Loucy (cell line): ENCODE results near the gene MAPK6.

Source experiments
- H2AFZ ChIP-seq: fragments of 200-600 bp; sonication (generic); 2 replicates; pipeline ENCODE4 v1.6.0; 2016; ENCODE audit warnings: antibody characterized with exemption, mild to moderate bottlenecking, low read length, moderate library complexity
- H3F3A ChIP-seq: fragments of 200-600 bp; 2 replicates; pipeline ENCODE4 v1.6.0; 2016; ENCODE audit warnings: antibody characterized with exemption, low read depth, mild to moderate bottlenecking
- H3K27me3 ChIP-seq: fragments of 200-600 bp; sonication (generic); 2 replicates; pipeline ENCODE4 v1.6.1; 2014; ENCODE audit warnings: low read length, mild to moderate bottlenecking; ENCODE audit not compliant: insufficient read depth, poor library complexity, severe bottlenecking
- H3K36me3 ChIP-seq: fragments of 200-600 bp; sonication (generic); 2 replicates; pipeline ENCODE4 v1.6.1; 2016; ENCODE audit warnings: low read length; ENCODE audit not compliant: insufficient read depth
- H3K4me1 ChIP-seq: fragments of 200-600 bp; sonication (generic); 2 replicates; pipeline ENCODE4 v1.5.1; 2014; ENCODE audit warnings: low read length, mild to moderate bottlenecking; ENCODE audit not compliant: insufficient read depth, poor library complexity, severe bottlenecking
- H3K4me2 ChIP-seq: fragments of 200-600 bp; sonication (generic); 2 replicates; pipeline ENCODE4 v1.6.0; 2014; ENCODE audit warnings: antibody characterized with exemption, low read length, low read depth, mild to moderate bottlenecking; ENCODE audit not compliant: poor library complexity, severe bottlenecking
- H3K4me3 ChIP-seq: fragments of 200-600 bp; sonication (generic); 2 replicates; pipeline ENCODE4 v1.5.1; 2014; ENCODE audit warnings: low read length, mild to moderate bottlenecking, mixed read lengths; ENCODE audit not compliant: poor library complexity, severe bottlenecking
- H3K79me2 ChIP-seq: fragments of 200-600 bp; sonication (generic); 2 replicates; pipeline ENCODE4 v1.6.1; 2014; ENCODE audit warnings: low read length; ENCODE audit not compliant: insufficient read depth
- H3K9ac ChIP-seq: fragments of 200-600 bp; sonication (generic); 2 replicates; pipeline ENCODE4 v1.6.0; 2014; ENCODE audit warnings: mild to moderate bottlenecking, low read depth, low read length, moderate library complexity; ENCODE audit not compliant: poor library complexity, severe bottlenecking
- H3K9me2 ChIP-seq: fragments of 200-600 bp; sonication (generic); replicated peaks from 2 replicates; pipeline ENCODE4 v1.6.1; 2016; ENCODE audit warnings: low read depth, low read length, mixed read lengths
- H3K9me3 ChIP-seq: fragments of 200-600 bp; sonication (generic); 2 replicates; pipeline ENCODE4 v1.6.1; 2014; ENCODE audit warnings: mild to moderate bottlenecking, antibody characterized with exemption, low read length, low read depth; ENCODE audit not compliant: insufficient read depth
- H4K20me1 ChIP-seq: fragments of 200-600 bp; sonication (generic); 2 replicates; pipeline ENCODE4 v1.6.0; 2014; ENCODE audit warnings: antibody characterized with exemption, low read length, mild to moderate bottlenecking; ENCODE audit not compliant: insufficient read depth, poor library complexity, severe bottlenecking
- EZH2phosphoT487 ChIP-seq: fragments of 200-600 bp; IDR thresholded peaks from 2 replicates; pipeline ENCODE4 v1.6.1; 2018; ENCODE audit warnings: antibody characterized with exemption, mild to moderate bottlenecking, moderate library complexity, borderline replicate concordance
- TF ChIP-seq, protein P1 (sequence below): fragments of 200-600 bp; sonication (generic); conservative IDR thresholded peaks from 2 replicates; pipeline ENCODE4 v1.5.1; 2014; ENCODE audit warnings: mild to moderate bottlenecking, antibody characterized with exemption, low read length

Gene MAPK6

GRCh38 chr15:52069559-52069958, 50.5 kb downstream of the MAPK6 start:
- no peaks in the 10 kb centered on the region for H3K9me3 ChIP-seq
- no peak overlapping the region for H3K4me2 ChIP-seq
- no peaks in the 10 kb centered on the region for H3F3A ChIP-seq
- H3K36me3 ChIP-seq = peaks cover 3% of the 10 kb centered on the region; the same call in 1 of the 2 replicates
- H3K9me2 ChIP-seq = no peaks in the 10 kb centered on the region
- no peak overlapping the region for H3K4me3 ChIP-seq
- H4K20me1 ChIP-seq = no peaks in the 10 kb centered on the region
- no peaks in the 10 kb centered on the region for H3K79me2 ChIP-seq
- H3K27me3 ChIP-seq = no peaks in the 10 kb centered on the region
- no peaks in the 10 kb centered on the region for H3K4me1 ChIP-seq
- no peak overlapping the region for H2AFZ ChIP-seq
- no peak overlapping the region for H3K9ac ChIP-seq
- TF ChIP-seq, protein P1, sequence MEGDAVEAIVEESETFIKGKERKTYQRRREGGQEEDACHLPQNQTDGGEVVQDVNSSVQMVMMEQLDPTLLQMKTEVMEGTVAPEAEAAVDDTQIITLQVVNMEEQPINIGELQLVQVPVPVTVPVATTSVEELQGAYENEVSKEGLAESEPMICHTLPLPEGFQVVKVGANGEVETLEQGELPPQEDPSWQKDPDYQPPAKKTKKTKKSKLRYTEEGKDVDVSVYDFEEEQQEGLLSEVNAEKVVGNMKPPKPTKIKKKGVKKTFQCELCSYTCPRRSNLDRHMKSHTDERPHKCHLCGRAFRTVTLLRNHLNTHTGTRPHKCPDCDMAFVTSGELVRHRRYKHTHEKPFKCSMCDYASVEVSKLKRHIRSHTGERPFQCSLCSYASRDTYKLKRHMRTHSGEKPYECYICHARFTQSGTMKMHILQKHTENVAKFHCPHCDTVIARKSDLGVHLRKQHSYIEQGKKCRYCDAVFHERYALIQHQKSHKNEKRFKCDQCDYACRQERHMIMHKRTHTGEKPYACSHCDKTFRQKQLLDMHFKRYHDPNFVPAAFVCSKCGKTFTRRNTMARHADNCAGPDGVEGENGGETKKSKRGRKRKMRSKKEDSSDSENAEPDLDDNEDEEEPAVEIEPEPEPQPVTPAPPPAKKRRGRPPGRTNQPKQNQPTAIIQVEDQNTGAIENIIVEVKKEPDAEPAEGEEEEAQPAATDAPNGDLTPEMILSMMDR = no peak
- TF ChIP-seq EZH2phosphoT487 = no peak

DNA sequence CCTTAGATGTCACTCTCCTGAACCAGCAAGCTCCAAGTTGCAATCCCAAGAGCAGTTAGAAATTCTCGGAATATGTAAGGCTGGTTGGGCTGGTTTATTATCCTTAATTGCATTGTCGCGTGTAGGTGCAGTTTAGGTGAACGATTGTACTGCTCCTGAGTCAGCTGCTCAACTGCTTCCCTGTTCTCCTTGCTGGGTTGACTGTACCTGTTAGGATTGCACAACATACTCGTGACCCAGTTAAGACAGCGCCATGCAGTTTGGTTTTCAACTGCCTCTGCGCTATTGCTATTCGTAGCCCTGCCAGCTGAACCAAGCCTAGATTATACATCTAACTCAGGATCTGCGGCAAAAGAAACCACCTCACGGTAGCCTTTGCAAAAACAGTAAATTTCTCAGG, 52.6 kb downstream of the MAPK6 start:
- TF ChIP-seq, protein P1 = no peak
- no peak for TF ChIP-seq EZH2phosphoT487
- Histone ChIP-seq H3K4me1 (no peaks in the 10 kb centered on the region), H3K4me2 (no peak overlapping the region), H3K79me2 (no peaks in the 10 kb centered on the region), H3K4me3 (no peak overlapping the region), H3F3A (no peaks in the 10 kb centered on the region), H3K27me3 (no peaks in the 10 kb centered on the region), H4K20me1 (no peaks in the 10 kb centered on the region), H3K9ac (no peak overlapping the region), H3K9me3 (no peaks in the 10 kb centered on the region), H2AFZ (no peak overlapping the region), H3K9me2 (no peaks in the 10 kb centered on the region), H3K36me3 (no peaks in the 10 kb centered on the region)

DNA sequence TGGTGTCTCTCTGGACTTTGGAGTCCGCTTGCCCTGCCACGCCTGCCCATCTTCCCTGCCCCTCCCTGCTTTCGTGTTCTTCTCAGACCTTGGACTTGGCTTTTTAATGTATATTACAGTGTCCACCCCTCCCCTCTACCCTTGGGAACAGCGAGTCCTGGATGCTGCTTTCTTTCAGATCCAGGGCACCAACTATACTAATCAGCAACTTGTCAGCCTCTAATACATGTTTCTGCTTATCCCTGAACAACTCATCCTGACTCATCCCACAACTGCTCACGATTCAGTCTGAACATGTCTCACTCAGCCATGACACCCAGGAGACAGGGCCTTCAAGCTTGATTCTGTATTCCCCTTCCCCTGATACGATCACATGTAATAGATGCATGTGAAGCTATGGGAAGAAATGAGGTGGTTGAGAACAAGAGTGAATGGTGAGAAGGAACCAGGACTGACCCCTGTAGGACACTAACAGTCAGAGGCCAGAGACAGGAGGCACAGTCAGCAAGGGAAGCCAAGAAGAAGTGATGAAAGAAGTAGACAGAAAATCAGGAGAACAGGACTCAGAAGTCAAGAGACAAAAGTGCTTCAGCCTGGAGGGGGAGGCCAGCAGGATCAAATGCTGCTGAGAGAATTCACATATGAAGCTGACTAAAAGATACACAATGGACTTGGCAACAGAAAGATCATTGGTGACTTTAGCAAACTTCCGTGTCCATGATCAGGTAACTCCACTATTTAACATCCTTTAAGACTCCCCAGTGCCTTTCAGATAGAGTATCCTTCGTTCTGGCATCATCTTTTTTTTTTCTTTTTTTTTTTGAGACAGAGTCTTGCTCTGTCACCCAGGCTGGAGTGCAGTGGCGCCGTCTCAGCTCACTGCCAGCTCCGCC, 58.1 kb downstream of the MAPK6 start:
- H3K27me3 ChIP-seq = no peaks in the 10 kb centered on the region
- no peaks in the 10 kb centered on the region for H3K9me2 ChIP-seq
- no peak overlapping the region for H3K4me3 ChIP-seq
- no peak overlapping the region; the same call in 1 of the 2 replicates for H2AFZ ChIP-seq
- no peaks in the 10 kb centered on the region for H4K20me1 ChIP-seq
- TF ChIP-seq, protein P1 = peak; percentile 19; the same call in 1 of the 2 replicates
- TF ChIP-seq EZH2phosphoT487 = no peak
- no peak overlapping the region for H3K9ac ChIP-seq
- H3K9me3 ChIP-seq = no peaks in the 10 kb centered on the region
- H3K4me2 ChIP-seq = no peak overlapping the region
- H3K4me1 ChIP-seq = peaks cover 3% of the 10 kb centered on the region
- H3K79me2 ChIP-seq = no peaks in the 10 kb centered on the region
- no peaks in the 10 kb centered on the region for H3K36me3 ChIP-seq
- no peaks in the 10 kb centered on the region for H3F3A ChIP-seq
